Breast epithelium (tissue), 3 donors: ENCODE measurements around the gene RPGR.

Source experiments
- CTCF ChIP-seq, 3 donors: fragments of 450-650 bp; IDR thresholded peaks; one replicate each; pipeline ENCODE4 v1.5.1; 2016 to 2017; ENCODE audit warnings: antibody characterized with exemption in 3 of 3, mild to moderate bottlenecking in 3 of 3, moderate library complexity in 3 of 3
- POLR2A ChIP-seq: fragments of 450-650 bp; IDR thresholded peaks from one replicate; pipeline ENCODE4 v1.6.1; 2016; ENCODE audit warnings: antibody characterized with exemption, mild to moderate bottlenecking, moderate library complexity
- POLR2AphosphoS5 ChIP-seq, 3 donors: sonication (generic); formaldehyde crosslinking; IDR thresholded peaks; one replicate each; pipeline ENCODE4 v1.6.1; 2017; ENCODE audit warnings: antibody characterized with exemption in 3 of 3

GRCh38 chrX:38224160-38224559 is 103.1 kb downstream of the RPGR start:
- TF ChIP-seq POLR2A: no peak
- no peak for TF ChIP-seq CTCF (IDR thresholded peaks at IDR 0.05)
- TF ChIP-seq POLR2AphosphoS5 (IDR thresholded peaks at IDR 0.05): no peak
